IPS-11a (cell line): ENCODE results near the gene PAFAH1B2.
"Not testable (repeated sequence)": the region's sequence is repeated elsewhere in the genome, so short reads cannot be mapped to it uniquely, and the experiment has no call there.

Experiments used
- H3K4me3 ChIP-seq: one replicate; pipeline ENCODE4 v1.5.1; 2013; ENCODE audit warnings: low read depth, low read length, control low read depth

The PAFAH1B2 gene

DNA sequence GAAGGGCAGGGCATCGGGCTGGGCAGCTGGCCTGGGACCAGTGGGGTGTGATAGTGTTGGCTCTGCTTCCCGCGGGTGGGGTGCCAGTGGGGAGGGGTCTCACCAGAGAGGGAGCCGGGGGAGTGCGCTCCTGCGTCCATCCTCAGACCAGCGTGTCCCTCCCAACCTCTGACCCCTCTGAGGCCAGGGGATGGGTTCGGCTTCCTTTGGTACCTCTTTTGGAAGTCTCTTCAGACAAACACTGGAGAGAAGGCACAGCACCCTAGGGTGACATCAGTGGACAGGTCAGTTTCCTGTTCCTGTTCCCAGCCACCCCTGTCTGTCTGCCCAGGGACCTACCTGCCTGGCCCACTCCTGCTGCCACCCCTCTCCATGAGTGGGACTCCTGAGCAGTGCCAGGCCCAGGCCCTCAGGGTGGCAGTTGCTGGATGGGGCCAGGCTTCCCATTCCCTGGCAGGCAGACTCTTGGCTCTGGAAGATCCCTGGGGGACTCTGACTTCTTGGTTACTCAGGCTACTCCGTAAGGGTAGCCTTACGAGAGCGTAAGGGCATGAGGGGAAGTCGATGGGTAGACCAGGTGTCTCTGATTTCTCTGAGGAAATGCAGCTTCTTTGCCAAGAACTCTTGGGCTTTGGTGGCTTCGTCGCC lies 57.7 kb downstream of the PAFAH1B2 start:
- peak overlapping the region; percentile 4 for H3K4me3 ChIP-seq

DNA sequence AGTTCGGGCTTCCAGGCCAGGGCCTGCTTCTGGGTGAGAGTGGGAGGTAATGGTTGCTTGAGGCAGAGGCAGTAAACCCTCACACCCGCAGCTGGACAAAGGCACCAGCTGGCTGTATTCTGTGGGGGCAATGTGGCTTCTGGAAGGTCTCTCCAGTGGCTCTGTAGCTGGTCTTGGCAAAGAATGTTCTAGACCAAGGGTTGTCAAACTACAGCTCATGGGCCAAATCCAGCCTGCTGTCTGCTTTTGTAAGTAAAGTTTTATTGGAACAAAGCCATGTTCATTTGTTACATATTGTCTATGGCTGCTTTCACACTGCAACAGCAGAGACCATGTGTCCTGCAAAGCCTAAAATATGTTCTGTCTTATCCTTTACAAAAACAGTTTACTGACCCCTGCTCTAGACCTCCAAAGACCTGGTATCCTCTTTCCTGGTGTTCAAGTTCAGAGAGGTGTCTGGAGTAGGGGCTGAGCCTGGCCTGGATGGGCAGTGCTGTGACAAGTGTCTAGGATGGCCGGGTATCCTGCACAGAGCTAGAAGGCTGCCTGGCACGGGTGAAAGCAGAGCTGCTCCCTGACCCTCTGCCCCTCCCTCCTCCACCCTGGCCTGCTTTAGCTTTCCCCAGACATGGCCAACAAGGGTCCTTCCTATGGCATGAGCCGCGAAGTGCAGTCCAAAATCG lies 58.4 kb downstream of the PAFAH1B2 start:
- H3K4me3 ChIP-seq: no peak overlapping the region

DNA sequence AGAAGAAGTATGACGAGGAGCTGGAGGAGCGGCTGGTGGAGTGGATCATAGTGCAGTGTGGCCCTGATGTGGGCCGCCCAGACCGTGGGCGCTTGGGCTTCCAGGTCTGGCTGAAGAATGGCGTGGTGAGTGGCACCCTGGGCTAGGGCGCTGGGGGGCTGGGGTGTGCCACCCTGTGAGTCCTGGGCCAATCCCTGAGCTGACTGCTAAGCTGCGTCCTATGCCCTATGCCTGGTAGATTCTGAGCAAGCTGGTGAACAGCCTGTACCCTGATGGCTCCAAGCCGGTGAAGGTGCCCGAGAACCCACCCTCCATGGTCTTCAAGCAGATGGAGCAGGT lies 59.0 kb downstream of the PAFAH1B2 start:
- H3K4me3 ChIP-seq: no peak overlapping the region

DNA sequence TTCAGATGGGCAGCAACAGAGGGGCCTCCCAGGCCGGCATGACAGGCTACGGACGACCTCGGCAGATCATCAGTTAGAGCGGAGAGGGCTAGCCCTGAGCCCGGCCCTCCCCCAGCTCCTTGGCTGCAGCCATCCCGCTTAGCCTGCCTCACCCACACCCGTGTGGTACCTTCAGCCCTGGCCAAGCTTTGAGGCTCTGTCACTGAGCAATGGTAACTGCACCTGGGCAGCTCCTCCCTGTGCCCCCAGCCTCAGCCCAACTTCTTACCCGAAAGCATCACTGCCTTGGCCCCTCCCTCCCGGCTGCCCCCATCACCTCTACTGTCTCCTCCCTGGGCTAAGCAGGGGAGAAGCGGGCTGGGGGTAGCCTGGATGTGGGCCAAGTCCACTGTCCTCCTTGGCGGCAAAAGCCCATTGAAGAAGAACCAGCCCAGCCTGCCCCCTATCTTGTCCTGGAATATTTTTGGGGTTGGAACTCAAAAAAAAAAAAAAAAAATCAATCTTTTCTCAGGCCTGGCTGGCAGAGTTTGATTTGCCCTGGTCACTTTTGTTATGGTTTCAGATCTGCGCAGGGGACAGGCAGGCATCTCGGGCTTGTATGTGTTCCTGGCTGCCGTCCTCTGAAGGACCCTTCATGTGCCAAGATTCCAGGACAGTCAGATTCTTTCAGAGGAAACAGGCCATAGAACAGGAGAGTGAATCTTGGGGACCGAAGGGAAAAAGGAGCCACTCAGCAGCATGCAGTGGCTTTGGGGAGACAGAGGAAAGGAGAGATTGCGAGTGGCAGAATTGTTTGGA lies 60.4 kb downstream of the PAFAH1B2 start:
- no peak overlapping the region for H3K4me3 ChIP-seq

DNA sequence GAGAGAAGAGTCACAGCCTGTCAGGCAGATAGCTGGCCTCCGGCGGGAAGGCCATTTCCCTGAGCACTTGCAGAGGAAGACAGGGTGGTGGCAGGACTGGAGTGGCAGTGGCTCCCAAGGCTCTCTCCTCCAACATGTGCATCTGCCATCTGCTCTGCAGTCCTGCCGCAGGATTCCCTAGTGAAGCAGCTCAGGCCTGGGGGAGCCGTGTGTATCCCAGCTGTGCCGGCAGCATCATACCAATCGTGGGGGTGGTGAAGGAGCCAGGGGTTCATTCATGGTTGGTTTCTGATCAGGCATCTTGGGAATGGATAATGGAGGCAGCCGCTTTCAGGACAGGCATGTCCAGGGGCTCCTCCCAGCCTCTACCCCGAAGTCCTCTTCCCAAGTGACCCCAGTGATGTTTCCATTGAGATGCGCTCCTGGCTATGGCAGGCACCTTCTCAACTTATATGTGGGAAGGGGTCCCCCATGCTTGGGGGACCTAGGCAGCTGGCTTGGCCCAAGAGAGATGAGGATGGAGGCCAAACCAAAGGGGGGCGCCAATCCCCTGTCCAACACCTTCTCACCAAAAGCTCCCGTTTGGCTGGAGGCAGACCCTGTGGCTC lies 61.2 kb downstream of the PAFAH1B2 start:
- no peak overlapping the region for H3K4me3 ChIP-seq

DNA sequence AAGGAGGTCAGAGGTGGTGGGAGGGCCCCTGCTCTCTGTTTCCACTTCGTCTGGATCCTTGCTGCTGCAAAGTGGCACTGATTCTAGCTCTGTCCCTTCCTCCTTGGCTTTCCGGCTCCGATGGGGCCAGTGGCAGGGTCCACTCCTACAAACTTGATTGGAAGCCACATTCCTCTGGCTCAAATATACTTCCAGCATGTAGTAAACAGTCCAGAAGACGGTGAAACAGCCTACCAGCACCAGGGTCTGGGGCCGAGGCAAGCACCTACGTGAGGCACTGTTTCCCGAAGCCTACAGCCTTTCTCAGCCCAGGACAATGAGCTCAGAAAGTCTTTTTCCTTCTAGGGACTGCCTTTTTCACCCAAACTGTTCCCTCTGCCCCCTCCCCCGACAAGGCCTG lies 62.0 kb downstream of the PAFAH1B2 start:
- H3K4me3 ChIP-seq: not testable (repeated sequence)

DNA sequence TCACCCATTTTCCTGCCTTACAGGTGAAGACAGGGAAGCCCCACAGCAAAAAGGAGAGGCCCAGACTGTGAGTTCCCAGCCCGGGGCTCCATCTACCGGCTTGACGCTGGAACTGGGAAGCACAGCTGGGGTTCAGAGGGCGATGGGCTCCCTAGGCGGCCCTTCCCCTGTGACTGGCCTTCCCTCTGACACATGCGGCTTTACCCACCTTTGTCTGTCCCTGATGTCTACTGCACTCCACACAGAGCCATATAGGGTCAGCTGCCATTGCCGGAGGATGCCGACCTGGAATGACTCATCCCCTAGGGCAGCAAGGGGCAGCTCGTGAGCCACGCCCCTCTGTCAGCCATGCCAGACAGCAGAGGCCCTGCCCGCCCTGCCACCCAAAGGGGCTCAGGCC lies 62.8 kb downstream of the PAFAH1B2 start:
- not testable (repeated sequence) for H3K4me3 ChIP-seq

DNA sequence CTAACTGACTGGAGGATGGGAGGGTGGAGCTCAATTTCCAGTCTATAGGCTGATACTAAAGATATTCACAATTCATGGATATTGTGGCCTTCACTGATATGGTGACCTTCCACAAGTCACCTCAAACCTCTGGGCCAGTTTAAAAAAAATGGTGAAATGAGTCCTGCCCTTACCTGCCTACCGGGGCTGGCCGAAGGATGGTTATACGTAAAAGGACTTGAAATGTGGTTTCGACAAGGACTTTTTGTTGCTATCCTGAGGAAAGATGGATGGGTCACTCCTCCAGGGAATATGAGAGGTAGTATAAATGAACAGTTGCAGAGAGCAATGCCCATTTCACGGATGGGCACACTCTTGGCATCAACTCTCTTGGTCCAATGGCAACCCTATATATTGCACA lies 63.4 kb downstream of the PAFAH1B2 start:
- H3K4me3 ChIP-seq: not testable (repeated sequence)

DNA sequence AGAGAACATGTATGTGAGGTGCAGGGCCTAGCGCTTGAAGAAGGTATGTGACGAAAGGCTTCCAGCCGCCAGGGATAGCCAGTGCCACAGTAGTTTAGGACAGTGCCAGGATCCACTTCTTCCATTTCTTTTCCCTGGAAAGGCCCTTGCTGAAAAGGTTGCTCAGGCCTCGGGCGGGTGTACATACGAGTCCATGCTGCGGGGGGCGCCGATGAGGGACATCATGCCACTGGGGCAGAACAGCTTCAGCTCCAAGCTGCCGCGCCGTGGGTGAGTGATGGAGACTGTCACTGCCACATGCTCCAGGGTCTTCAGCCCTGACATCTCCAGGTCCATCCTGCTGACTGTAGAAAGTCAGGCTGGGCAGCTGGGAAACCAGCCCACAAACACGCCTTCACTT lies 64.6 kb downstream of the PAFAH1B2 start:
- not testable (repeated sequence) for H3K4me3 ChIP-seq

DNA sequence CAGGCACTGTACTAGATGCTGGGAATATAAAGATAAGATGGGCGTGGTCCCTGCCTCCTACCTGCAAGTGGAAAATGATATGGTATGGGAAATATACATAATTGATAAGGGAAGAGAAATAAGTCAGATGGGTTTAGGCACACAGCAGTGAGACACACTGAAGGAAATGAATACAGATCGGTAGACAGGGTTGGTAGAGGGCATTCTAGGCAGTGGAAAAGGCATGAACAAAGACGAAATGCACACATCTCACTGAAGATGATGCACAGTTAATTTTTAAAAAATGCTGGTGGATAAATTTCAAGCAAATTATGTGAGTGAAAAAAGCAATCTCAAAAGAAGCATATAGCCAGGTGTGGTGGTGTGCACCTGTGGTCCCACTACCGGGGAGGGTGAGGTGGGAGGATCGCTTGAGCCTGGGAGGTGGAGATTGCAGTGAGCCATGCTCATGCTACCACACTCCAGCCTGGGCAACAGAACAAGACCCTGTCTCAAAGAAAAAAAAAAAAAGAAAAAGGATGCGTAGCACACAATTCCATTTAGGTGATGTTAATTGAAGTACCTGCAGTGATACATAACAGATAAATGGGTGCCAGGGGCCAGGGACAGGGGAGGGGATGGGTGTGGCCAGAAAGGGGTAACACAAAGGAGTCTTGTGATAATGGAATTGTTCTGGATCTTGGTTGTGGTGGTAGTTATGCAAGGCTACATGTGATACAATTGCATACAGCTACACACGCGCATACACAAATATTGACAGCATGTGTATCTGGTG lies 65.5 kb downstream of the PAFAH1B2 start:
- H3K4me3 ChIP-seq: not testable (repeated sequence)

DNA sequence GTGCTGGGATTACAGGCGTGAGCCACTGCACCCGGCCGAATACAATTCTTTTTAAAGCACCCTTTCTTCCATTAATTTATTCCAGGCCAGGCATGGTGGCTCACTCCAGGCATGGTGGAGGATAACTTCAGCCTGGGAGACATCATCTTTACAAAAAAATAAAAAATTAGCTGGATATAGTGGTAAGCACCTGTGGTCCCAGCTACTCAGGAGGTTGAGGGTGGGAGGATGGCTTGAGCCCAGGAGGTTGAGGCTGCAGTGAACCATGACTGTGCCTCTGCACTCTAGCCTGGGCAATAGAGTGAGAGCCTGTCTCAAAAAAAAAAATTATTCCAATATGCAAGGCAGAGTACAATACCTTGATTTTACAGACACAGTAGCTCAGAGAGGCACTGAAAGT lies 66.5 kb downstream of the PAFAH1B2 start:
- no peak overlapping the region for H3K4me3 ChIP-seq

DNA sequence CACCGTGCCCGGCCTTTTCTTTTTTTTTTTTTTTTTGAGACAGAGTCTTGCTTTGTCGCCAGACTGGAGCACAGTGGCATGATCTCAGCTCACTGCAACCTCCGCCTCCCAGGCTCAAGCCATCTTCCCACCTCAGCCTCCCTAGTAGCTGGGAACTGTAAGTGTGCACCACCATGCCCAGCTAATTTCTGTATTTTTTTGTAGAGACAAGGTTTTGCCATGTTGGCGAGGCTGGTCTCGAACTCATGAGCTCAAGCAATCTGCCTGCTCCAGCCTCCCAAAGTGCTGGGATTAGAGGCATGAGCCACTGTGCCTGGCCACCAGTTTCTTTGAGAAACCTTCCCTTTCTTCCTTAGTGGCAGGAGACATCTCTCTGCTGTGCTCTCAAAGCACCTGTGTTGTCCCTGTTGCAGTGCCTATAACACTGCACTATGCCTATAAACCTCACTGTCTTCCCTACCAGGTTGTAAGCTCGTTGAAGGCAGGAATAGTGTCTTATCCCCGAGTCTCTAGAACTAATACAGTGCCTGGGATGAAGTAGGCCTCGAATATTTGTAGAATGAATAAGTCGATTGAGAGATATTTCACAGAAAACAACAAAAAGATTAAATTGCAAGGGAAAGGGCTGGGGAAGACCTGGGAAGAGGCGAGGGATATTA lies 68.7 kb downstream of the PAFAH1B2 start:
- H3K4me3 ChIP-seq: no peak overlapping the region

DNA sequence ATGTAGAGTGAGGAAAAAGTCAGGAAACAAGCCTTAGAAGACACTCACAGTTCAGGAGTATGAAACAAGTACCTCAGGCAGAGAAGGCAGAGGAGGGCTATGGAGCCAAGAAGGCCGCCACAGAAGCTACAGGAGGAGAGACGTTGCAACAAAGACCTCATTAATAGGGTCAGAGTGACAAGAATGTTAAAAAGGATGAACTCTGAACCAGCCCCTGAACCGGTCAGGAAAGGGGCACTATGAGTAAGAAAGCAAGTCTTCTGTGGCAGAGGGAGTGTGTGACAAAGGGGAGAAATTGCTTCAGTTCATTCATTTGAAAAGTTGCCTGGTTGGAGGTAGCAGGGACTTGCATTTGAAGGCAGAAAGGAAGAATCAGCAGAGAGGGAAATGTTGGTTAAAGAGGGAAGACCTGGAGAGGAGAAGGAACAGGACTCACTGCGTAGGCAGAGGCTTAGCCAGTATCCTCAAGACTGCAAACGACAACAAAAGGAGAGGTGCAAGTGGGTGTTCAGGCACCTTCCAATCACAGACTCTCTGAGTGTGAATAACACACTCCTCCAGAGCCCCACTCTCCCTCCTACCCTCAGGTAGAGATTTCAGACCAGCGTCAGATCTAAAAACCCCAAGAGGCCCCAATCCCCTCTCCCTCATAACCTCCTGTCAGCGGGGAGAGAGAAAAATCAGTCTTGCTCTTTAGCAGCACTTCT lies 70.5 kb downstream of the PAFAH1B2 start:
- no peak overlapping the region for H3K4me3 ChIP-seq

DNA sequence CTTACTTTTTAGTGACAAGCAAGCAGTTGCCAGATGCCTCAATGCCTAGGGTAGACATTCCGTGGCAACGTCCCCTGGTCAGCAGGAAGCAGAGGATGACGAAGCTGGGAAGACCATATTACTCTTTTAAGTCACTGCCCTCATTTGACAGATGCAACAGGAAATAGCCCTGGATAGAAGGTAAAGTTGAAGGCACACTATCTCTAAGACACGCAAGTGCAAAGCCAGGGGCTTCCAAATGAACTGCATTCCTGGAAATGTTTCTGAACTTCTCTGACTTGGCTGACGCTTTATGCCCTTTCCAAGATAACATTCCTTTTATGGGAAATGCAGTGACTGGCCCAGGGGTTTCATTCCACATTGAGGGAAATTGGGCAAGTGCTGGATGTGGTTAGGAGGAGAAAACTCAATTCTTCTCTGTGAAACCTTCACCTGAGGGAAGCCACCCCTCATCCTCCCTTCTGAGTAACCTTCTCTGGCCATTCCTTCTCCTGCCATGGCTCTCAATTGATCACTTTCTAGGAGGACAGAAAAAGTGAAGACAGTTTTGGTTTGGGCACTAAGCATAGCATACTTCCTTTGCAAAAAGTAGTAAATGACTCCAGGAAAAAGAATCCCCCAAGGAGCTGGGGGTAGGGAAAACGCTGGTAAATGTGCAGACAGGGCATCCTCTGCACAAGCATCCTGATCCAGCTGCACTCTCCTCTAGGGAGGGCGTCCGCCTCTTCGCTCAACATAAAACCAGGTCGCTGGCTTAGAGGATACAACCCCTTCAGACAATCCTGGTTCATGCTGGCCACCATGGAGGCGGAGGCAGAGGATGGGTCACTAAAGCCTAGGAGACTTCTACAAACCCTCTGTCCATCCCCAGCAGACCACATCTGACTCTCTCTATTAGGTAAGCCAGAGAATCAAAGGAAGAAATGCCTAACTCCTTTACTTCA lies 73.3 kb downstream of the PAFAH1B2 start:
- H3K4me3 ChIP-seq: no peak overlapping the region

DNA sequence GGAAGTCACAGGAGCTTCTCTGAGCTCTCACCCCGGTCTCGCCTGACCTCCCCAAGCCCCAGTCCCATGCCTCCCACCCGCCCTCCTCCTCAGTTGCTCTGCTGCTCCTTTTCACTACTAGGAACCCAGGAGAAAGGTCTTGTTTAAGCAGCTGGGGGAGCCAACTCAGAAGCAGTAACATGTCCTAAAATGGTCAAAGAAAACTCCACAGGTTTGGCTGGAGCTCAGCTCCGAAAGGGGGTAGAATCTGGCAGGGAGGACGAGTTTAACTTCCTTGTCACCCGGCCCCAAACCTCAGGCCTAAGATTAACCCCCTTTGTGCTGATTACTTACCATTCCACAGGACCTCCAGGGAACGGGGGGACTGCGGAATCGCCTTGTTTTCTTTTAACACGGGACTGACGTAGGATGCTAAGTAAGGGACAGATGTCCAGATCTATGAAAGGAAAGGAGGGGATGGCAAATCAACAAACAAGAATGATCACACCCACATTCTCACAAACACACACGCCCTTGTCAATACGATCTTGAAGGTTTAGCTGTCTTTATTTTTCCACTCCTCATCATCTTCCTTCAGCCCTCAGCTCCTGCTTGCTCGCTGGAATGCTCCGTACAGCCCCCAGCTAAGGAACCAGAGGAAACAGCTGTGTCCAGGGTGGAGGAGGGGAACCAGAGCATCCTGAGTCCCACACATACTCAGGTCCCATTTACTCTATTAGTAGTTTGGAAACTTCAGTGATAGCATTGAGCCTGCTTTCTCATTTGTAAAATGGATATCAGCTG lies 74.2 kb downstream of the PAFAH1B2 start:
- no peak overlapping the region for H3K4me3 ChIP-seq

DNA sequence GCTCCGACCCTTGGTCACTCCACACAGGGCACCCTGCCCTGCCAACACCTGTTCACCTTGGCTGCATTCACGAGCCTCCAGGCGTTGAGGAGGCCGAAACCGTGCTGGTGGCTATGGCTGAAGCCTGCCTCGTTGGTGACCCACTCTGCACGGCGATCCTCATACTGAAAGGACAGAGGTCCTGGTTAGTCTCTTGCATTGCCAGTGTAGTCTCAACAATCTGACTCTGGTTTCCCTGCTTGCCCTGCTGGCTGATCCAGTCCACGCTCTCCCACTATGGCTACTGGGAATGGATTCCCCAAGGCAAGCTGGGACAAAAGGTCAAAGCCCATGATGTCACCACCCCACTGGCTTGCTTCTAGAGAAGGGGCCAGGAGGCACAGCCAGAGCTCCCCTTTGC lies 74.9 kb downstream of the PAFAH1B2 start:
- H3K4me3 ChIP-seq: no peak overlapping the region

DNA sequence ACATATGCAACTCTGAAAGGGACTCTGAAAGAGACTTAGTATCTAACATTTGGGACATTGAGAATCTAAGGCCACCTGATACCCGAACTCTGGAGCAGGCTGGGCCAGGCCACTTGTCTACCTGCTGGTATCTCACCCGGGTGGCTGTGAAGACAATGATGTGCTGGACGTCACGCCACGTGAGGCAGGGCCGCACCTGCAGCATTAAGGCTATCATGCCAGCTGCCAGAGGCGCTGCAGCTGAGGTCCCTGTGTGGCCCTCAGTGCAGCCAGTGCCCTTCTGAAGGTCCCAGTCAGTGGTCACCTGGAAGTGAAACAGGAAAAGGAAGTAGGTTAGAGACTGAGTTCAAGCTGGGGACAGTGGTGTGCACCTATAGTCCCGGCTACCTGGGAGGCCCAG lies 75.4 kb downstream of the PAFAH1B2 start:
- H3K4me3 ChIP-seq: no peak overlapping the region

DNA sequence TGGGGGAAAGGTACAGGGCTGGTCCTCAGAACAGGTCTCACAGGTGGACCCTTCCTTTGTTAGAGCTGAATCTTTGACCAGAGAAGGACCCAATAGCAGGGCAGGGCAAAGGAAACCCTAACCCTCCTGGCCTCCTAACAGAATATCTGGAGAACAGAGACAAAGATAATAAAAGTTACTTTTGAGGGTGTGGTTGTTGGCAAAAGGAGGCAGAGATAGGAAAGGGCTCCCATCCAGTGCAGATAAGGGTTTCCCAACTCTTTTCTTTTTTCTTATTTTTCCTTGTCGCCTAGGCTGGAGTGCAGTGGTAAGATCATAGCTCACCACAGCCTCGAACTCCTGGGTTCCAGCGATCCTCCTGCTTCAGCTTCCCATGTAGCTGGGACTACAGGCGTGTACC lies 75.9 kb downstream of the PAFAH1B2 start:
- H3K4me3 ChIP-seq: no peak overlapping the region
